GM12878 (cell line): ENCODE data around the gene NUP107. TPM values are rescaled to one million over a fixed set of nuclear protein-coding genes. Genes with fewer than 3 reads are reported as not detected.

ENCODE experiments used
- ATAC-seq: fragments of 200-7000 bp; cut with Tn5 transposase; 3 replicates; pipeline ENCODE4 v1.9.1; 2020; ENCODE audit warnings: mild to moderate bottlenecking, moderate library complexity
- BruUV-seq: library from RNA; stranded (reverse); fragments of 400-500 nt; replicated peaks from 2 replicates; lab custom pipeline; 2021; lab: Mats Ljungman, UMichigan
- CTCF ChIA-PET: fragments of 300-600 bp; sonication (Branson Sonifier 250); formaldehyde crosslinking; extraction: SDS; loops from one replicate; lab custom pipeline; 2021; ENCODE audit warnings: inconsistent platforms; lab: Yijun Ruan, JAX
- POLR2A ChIA-PET: fragments of 350-600 bp; formaldehyde crosslinking; extraction: SDS; loops from one replicate; lab custom pipeline; 2021; ENCODE audit warnings: inconsistent platforms; lab: Charles Lee
- RAD21 ChIA-PET: fragments of 300-600 bp; sonication (Branson Sonifier 250); formaldehyde crosslinking; loops from one replicate; lab custom pipeline; 2023; ENCODE audit warnings: antibody characterized with exemption; ENCODE audit not compliant: unreplicated experiment; lab: Charles Lee
- SMC1A ChIA-PET: fragments of 300-600 bp; sonication (Branson Sonifier 250); formaldehyde crosslinking; loops from one replicate; lab custom pipeline; 2023; ENCODE audit not compliant: unreplicated experiment, uncharacterized antibody; lab: Charles Lee
- DNase-seq: peaks from one replicate; pipeline ENCODE4 v3.0.0-alpha.2; 2011; ENCODE audit warnings: low read depth, low spot score
- FAIRE-seq: peaks from 3 replicates; lab custom pipeline; 2011; peaks lifted over from hg19 to GRCh38; lab: Jason Lieb, UNC
- H2AFZ ChIP-seq: 2 replicates; pipeline ENCODE4 v1.6.0; 2011; ENCODE audit warnings: low read depth, low read length, control low read depth; ENCODE audit not compliant: control insufficient read depth
- H3K27ac ChIP-seq: 2 replicates; pipeline ENCODE4 v1.5.1; 2011; ENCODE audit warnings: control low read depth; ENCODE audit not compliant: control insufficient read depth, insufficient read depth
- H3K27me3 ChIP-seq, 2 experiments: replicated peaks in 1 of 2; 2 replicates each; pipeline versions ENCODE4 v1.6.0 to v1.6.1; 2011; ENCODE audit warnings: low read length in 1 of 2; ENCODE audit not compliant: control insufficient read depth in 2 of 2, insufficient read depth in 2 of 2
- H3K36me3 ChIP-seq, 2 experiments: 2 replicates each; pipeline ENCODE4 v1.5.1; 2011; ENCODE audit warnings: low read length in 1 of 2; ENCODE audit not compliant: control insufficient read depth in 2 of 2, insufficient read depth in 2 of 2
- H3K4me1 ChIP-seq: 2 replicates; pipeline ENCODE4 v1.6.1; 2011; ENCODE audit warnings: mild to moderate bottlenecking, low read length, moderate library complexity, mixed read lengths; ENCODE audit not compliant: control insufficient read depth, insufficient read depth
- H3K4me2 ChIP-seq: 2 replicates; pipeline ENCODE4 v1.6.0; 2011; ENCODE audit warnings: control low read depth; ENCODE audit not compliant: control insufficient read depth, insufficient read depth
- H3K4me3 ChIP-seq: fragments of 200-600 bp; sonication (generic); 2 replicates; pipeline ENCODE4 v1.5.1; 2016
- H3K79me2 ChIP-seq: 2 replicates; pipeline ENCODE4 v1.6.0; 2011; ENCODE audit warnings: low read length; ENCODE audit not compliant: control insufficient read depth, insufficient read depth
- H3K9ac ChIP-seq: 2 replicates; pipeline ENCODE4 v1.8.0; 2011; ENCODE audit warnings: low read length, control low read depth, mixed read lengths; ENCODE audit not compliant: control insufficient read depth, insufficient read depth
- H3K9me3 ChIP-seq: replicated peaks from 3 replicates; pipeline ENCODE4 v1.5.1; 2011; ENCODE audit warnings: mild to moderate bottlenecking, low read length; ENCODE audit not compliant: control insufficient read depth, insufficient read depth
- H4K20me1 ChIP-seq: 2 replicates; pipeline ENCODE4 v1.6.0; 2011; ENCODE audit not compliant: control insufficient read depth, insufficient read depth
- BACH1 ChIP-seq: fragments of 450-650 bp; IDR thresholded peaks from 2 replicates; pipeline ENCODE4 v1.6.1; 2017; ENCODE audit warnings: mild to moderate bottlenecking, borderline replicate concordance
- DPF2 ChIP-seq: fragments of 450-650 bp; IDR thresholded peaks from 2 replicates; pipeline ENCODE4 v1.6.1; 2017; ENCODE audit warnings: mild to moderate bottlenecking
- EGR1 ChIP-seq, 2 experiments: IDR thresholded peaks; 1 replicate in 1 of 2; 2 replicates in 1 of 2; pipeline ENCODE4 v1.6.1; 2011 to 2012; ENCODE audit warnings: low read depth in 2 of 2, low read length in 2 of 2, borderline replicate concordance in 1 of 2, mild to moderate bottlenecking in 1 of 2, moderate library complexity in 1 of 2
- FOXK2 ChIP-seq: fragments of 450-650 bp; IDR thresholded peaks from 2 replicates; pipeline ENCODE4 v1.6.1; 2017; ENCODE audit warnings: mild to moderate bottlenecking, moderate library complexity
- HDGF ChIP-seq: fragments of 450-650 bp; IDR thresholded peaks from 2 replicates; pipeline ENCODE4 v1.6.1; 2016; ENCODE audit warnings: antibody characterized with exemption
- IKZF2 ChIP-seq, 2 experiments: fragments of 450-650 bp; IDR thresholded peaks; 2 replicates each; pipeline ENCODE4 v1.6.1; 2017; ENCODE audit warnings: mild to moderate bottlenecking in 2 of 2, moderate library complexity in 2 of 2
- RBBP5 ChIP-seq: fragments of 200-600 bp; sonication (generic); conservative IDR thresholded peaks from 2 replicates; pipeline ENCODE4 v1.6.1; 2016
- RFX5 ChIP-seq: IDR thresholded peaks from 2 replicates; pipeline ENCODE4 v1.6.1; 2011; ENCODE audit warnings: low read depth, low read length, improper control_type of control experiment
- SP1 ChIP-seq: IDR thresholded peaks from one replicate; pipeline ENCODE4 v1.6.1; 2011; ENCODE audit warnings: low read depth, low read length
- TCF3 ChIP-seq: IDR thresholded peaks from 2 replicates; pipeline ENCODE4 v1.6.1; 2012; ENCODE audit warnings: low read depth, mild to moderate bottlenecking, low read length, borderline replicate concordance; ENCODE audit not compliant: insufficient read depth
- YBX1 ChIP-seq: fragments of 450-650 bp; IDR thresholded peaks from 2 replicates; pipeline ENCODE4 v1.6.1; 2016; ENCODE audit warnings: antibody characterized with exemption
- WGBS: methylation state at CpG from one replicate; pipeline ENCODE4 v1.1.6; 2016; ENCODE audit warnings: low lambda C conversion rate; ENCODE audit not compliant: insufficient replicate concordance, insufficient coverage; ENCODE audit errors: missing lambda C conversion rate; 5-methylcytosine and 5-hydroxymethylcytosine counted together
- in situ Hi-C: fragments of 300-500 bp; cut with MboI; formaldehyde crosslinking; loops from 9 replicates; pipeline ENCODE4 v1.14.3; 2018; ENCODE audit warnings: mixed read lengths
- intact Hi-C: fragments of 100-400 bp; cut with micrococcal nuclease; formaldehyde crosslinking; loops from one replicate; pipeline ENCODE4 v1.14.2; 2022; ENCODE audit not compliant: unreplicated experiment
- polyA plus RNA-seq, 11 experiments: library from polyadenylated mRNA; depleted of rRNA in 4 of 11; unstranded in 6 of 11; stranded (reverse) in 5 of 11; fragments of >200 nt; fragmentation: Nextera tagmentation in 4 of 11; fragmentation: Illumina TruSeq in 1 of 11; extraction: Ambion mirVana in 4 of 11; extraction: Trizol in 1 of 11; gene quantifications; 1 replicate in 1 of 11; 2 replicates in 10 of 11; pipeline versions ENCODE4 v1.2.1 to v1.2.3, GENCODE V29; 2011 to 2016; ENCODE audit warnings: inconsistent platforms in 2 of 11, missing spikeins in 2 of 11, low read depth in 1 of 11
- total RNA-seq, 4 experiments: library from RNA; depleted of rRNA in 3 of 4; stranded (reverse); fragments of >200 nt in 3 of 4; fragmentation: Illumina TruSeq in 1 of 4; extraction: Trizol in 1 of 4; gene quantifications; 2 replicates each; pipeline versions ENCODE4 v1.2.1 to v1.2.3, GENCODE V29; 2013 to 2021
- TF ChIP-seq, protein P1 (sequence below): IDR thresholded peaks from 2 replicates; pipeline ENCODE4 v1.6.1; 2012; ENCODE audit warnings: low read length, inconsistent platforms
- TF ChIP-seq, protein P2 (sequence below): fragments of 450-650 bp; IDR thresholded peaks from 2 replicates; pipeline ENCODE4 v1.6.1; 2017; ENCODE audit warnings: mild to moderate bottlenecking, low read depth, inconsistent platforms; ENCODE audit not compliant: poor library complexity, severe bottlenecking
- TF ChIP-seq, protein P3 (sequence below): IDR thresholded peaks from 2 replicates; pipeline ENCODE4 v1.6.1; 2012; ENCODE audit warnings: low read depth, low read length, improper control_type of control experiment

Gene NUP107
- total and polyA plus RNA-seq, 10 of the 15 experiments (the other 5 are each of a cell fraction or from before 2014, with no cell fraction given): 73.4 to 132 (median 92.4) TPM

DNA sequence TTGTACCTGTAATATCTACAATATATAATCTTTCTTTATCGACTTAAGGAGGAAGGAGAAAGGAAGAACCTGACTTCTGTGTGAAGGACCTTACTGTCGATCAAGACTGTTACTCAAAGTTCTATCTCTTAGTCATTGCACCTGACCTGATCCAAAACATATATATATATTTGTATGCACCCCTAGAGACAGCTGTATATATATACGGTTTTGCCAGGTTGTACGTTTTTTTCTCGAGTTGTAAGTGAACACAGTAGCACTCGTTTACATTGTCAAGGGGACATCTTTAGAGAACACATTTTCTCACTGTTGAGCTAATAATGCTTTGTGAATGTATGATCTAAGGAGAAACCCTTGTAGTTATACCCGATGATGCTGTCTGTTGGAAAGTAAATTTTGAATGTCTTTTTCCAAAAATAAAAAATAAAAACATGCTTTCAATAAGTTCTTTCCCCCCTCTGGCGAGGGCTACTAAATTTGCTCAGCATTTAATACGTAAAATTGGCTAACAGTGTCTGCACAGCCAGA is 58.7 kb downstream of the NUP107 start (continued):
- TF ChIP-seq TCF3: no peak
- TF ChIP-seq FOXK2: no peak

DNA sequence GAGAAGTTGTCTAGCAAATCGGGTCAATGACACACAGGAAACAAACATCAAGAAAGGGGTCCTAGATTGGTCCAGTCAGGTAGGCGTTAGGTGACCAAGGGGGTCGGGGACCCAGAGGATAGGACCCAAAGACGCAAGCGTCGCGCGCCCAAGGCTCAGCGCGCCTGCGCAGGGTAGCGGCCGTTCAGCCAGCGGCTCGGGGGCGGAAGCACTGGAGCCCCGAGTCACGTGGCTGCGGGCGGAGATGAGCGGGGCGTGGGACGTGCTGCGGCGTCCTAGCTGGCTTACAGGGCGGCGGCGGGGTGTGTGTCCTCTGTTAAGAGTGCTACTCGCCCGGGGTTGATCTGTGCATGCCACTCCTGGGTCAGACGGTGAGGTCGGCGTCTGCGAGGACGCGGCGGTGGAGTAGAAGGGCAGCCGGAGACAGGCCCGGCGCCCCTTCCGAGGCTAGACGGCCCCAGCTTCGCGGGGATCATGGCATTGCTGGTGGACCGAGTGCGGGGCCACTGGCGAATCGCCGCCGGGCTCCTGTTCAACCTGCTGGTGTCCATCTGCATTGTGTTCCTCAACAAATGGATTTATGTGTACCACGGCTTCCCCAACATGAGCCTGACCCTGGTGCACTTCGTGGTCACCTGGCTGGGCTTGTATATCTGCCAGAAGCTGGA is 59.3 kb downstream of the NUP107 start, which contains the start of gene SLC35E3:
Gene SLC35E3, plus strand, starts transcription at position 273 of the 668 bp plus-strand sequence. Its CDS starts 202 bp downstream, at position 475.
- H3K4me1 ChIP-seq: no peaks in the 10 kb centered on the region
- 1% methylated on average over 52 of the region's 52 CpGs for WGBS
- H3K9me3 ChIP-seq: no peaks in the 10 kb centered on the region
- ATAC-seq: peak; percentile 99
- peaks cover 0 to 2% of the 10 kb centered on the region in 2 experiments; a peak in 2 of 4 replicates for H3K36me3 ChIP-seq
- ChIA-PET SMC1A (interaction anchor here (0.8 to 2.9 kb wide), 15 partner anchors 10 to 523 kb away, joined by 3 to 22 read pairs (median 4); no protein-coding TSS in a partner anchor), POLR2A (interaction anchor here (0.6 to 1.6 kb wide), 15 partner anchors 27 to 1475 kb away, joined by 3 to 7 read pairs (median 3); partner anchors contain the start of gene MDM2), CTCF (interaction anchor here (0.7 to 2.3 kb wide), 7 partner anchors 41 to 410 kb away, joined by 3 to 17 read pairs (median 5); partner anchors contain the start of gene MDM2), RAD21 (interaction anchor here (0.8 to 2.9 kb wide), 12 partner anchors 42 to 412 kb away, joined by 3 to 25 read pairs (median 4); partner anchors contain the start of gene MDM2)
- H3K4me3 ChIP-seq: peak within 1 kb of the TSS; percentile 84
- peak within 1 kb of the TSS; percentile 70 for H3K4me2 ChIP-seq
- peak within 1 kb of the TSS; percentile 75 for H3K27ac ChIP-seq
- DNase-seq: peak; percentile 77
- H3K79me2 ChIP-seq: peaks cover 21% of the 10 kb centered on the region
- FAIRE-seq: peak; percentile 76
- H3K27me3 ChIP-seq: no peaks in the 10 kb centered on the region
- TSS peak; percentile 65 for BruUV-seq
- H4K20me1 ChIP-seq: no peaks in the 10 kb centered on the region
- intact Hi-C loops: loop anchor here (1.0 kb wide), 1 partner anchor 62 kb away; the partner anchor contains the start of gene MDM2
- H2AFZ ChIP-seq: peak within 1 kb of the TSS; percentile 98
- in situ Hi-C loops: no loop called here
- H3K9ac ChIP-seq: peak within 1 kb of the TSS; percentile 74
- no peak; a peak in 1 of 4 replicates for TF ChIP-seq IKZF2 (IDR thresholded peaks at IDR 0.05)
- TF ChIP-seq, protein P1, sequence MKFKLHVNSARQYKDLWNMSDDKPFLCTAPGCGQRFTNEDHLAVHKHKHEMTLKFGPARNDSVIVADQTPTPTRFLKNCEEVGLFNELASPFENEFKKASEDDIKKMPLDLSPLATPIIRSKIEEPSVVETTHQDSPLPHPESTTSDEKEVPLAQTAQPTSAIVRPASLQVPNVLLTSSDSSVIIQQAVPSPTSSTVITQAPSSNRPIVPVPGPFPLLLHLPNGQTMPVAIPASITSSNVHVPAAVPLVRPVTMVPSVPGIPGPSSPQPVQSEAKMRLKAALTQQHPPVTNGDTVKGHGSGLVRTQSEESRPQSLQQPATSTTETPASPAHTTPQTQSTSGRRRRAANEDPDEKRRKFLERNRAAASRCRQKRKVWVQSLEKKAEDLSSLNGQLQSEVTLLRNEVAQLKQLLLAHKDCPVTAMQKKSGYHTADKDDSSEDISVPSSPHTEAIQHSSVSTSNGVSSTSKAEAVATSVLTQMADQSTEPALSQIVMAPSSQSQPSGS: no peak
- peak; percentile 36 for TF ChIP-seq DPF2
- no peak for TF ChIP-seq SP1
- TF ChIP-seq EGR1 (IDR thresholded peaks at IDR 0.05; ENCODE audit: borderline replicate concordance in 1 of 2, low read depth in 2 of 2, low read length in 2 of 2): peak; percentile 37 to 65
- TF ChIP-seq YBX1: no peak
- TF ChIP-seq BACH1: peak; percentile 77
- TF ChIP-seq, protein P2, sequence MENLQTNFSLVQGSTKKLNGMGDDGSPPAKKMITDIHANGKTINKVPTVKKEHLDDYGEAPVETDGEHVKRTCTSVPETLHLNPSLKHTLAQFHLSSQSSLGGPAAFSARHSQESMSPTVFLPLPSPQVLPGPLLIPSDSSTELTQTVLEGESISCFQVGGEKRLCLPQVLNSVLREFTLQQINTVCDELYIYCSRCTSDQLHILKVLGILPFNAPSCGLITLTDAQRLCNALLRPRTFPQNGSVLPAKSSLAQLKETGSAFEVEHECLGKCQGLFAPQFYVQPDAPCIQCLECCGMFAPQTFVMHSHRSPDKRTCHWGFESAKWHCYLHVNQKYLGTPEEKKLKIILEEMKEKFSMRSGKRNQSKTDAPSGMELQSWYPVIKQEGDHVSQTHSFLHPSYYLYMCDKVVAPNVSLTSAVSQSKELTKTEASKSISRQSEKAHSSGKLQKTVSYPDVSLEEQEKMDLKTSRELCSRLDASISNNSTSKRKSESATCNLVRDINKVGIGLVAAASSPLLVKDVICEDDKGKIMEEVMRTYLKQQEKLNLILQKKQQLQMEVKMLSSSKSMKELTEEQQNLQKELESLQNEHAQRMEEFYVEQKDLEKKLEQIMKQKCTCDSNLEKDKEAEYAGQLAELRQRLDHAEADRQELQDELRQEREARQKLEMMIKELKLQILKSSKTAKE: no peak
- TF ChIP-seq HDGF: 0 out of 2 replicates have a peak, but pooled peaks have one; percentile 49
- TF ChIP-seq RFX5: no peak
- TF ChIP-seq, protein P3, sequence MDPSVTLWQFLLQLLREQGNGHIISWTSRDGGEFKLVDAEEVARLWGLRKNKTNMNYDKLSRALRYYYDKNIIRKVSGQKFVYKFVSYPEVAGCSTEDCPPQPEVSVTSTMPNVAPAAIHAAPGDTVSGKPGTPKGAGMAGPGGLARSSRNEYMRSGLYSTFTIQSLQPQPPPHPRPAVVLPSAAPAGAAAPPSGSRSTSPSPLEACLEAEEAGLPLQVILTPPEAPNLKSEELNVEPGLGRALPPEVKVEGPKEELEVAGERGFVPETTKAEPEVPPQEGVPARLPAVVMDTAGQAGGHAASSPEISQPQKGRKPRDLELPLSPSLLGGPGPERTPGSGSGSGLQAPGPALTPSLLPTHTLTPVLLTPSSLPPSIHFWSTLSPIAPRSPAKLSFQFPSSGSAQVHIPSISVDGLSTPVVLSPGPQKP: no peak
- no peak for TF ChIP-seq RBBP5
